GM20000 (cell line): ENCODE results near the gene GTF3C5.
"Not testable (repeated sequence)": the region's sequence is repeated elsewhere in the genome, so short reads cannot be mapped to it uniquely, and the experiment has no call there.

ENCODE experiments used
- DNase-seq: peaks from one replicate; pipeline ENCODE4 v3.0.0; 2012; ENCODE audit warnings: low spot score
- TF ChIP-seq, protein P1 (sequence below): IDR thresholded peaks from 2 replicates; pipeline ENCODE4 v1.5.1; 2012; ENCODE audit warnings: mild to moderate bottlenecking, control low read depth; ENCODE audit errors: extremely low read depth, missing control alignments

The GTF3C5 gene

GRCh38 chr9:133089271-133089671, 58.5 kb downstream of the GTF3C5 start:
- TF ChIP-seq, protein P1, sequence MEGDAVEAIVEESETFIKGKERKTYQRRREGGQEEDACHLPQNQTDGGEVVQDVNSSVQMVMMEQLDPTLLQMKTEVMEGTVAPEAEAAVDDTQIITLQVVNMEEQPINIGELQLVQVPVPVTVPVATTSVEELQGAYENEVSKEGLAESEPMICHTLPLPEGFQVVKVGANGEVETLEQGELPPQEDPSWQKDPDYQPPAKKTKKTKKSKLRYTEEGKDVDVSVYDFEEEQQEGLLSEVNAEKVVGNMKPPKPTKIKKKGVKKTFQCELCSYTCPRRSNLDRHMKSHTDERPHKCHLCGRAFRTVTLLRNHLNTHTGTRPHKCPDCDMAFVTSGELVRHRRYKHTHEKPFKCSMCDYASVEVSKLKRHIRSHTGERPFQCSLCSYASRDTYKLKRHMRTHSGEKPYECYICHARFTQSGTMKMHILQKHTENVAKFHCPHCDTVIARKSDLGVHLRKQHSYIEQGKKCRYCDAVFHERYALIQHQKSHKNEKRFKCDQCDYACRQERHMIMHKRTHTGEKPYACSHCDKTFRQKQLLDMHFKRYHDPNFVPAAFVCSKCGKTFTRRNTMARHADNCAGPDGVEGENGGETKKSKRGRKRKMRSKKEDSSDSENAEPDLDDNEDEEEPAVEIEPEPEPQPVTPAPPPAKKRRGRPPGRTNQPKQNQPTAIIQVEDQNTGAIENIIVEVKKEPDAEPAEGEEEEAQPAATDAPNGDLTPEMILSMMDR: no peak
- DNase-seq: no peak

GRCh38 chr9:133090187-133090586, 59.4 kb downstream of the GTF3C5 start:
- TF ChIP-seq, protein P1: no peak
- no peak for DNase-seq

DNA sequence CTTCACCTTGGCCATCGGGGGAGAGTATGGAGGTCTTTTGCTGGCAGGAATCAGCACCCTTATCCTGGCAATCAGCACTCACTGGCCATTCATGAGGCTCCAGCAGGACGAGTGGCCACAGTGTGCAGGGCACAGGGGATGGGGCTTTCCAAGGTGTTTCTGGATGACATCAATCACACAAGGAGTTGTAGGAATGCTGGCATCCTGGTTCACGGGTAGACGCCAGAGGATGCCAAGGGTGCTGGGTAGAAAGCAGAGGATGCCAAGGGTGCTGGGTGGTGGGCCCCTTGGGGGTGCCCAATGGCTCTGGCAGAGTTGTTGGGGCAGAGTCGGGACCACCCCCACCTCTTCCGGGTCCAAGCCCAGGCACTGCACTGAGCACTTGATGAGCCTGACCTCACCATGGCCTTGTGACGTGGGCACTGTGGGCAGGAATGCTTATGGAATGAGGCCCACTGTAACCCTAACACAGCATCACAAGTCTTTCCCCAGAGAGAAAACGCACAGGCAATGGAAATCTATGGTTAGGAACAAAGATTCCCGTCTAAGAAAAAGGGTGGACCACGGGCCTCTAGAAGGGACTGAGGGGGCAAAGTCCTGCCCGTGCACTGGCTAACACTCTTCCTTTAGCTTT, 60.1 kb downstream of the GTF3C5 start:
- TF ChIP-seq, protein P1: no peak
- no peak for DNase-seq

DNA sequence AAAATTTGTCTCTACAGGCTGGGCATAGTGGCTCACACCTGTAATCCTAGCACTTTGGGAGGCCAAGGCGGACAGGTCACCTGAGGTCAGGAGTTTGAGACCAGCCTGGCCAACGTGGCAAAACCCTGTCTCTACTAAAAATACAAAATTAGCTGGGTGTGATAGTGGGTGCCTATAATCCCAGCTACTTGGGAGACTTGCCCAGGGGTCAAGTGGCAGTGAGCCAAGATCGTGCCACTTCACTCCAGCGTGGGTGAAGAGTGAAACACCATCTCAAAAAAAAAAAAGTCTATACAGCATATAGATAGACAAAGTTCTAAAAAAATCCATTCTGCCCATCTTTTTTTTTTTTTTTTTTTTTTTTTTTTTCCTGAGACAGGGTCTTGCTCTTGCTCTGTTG, 63.6 kb downstream of the GTF3C5 start:
- not testable (repeated sequence) for DNase-seq

DNA sequence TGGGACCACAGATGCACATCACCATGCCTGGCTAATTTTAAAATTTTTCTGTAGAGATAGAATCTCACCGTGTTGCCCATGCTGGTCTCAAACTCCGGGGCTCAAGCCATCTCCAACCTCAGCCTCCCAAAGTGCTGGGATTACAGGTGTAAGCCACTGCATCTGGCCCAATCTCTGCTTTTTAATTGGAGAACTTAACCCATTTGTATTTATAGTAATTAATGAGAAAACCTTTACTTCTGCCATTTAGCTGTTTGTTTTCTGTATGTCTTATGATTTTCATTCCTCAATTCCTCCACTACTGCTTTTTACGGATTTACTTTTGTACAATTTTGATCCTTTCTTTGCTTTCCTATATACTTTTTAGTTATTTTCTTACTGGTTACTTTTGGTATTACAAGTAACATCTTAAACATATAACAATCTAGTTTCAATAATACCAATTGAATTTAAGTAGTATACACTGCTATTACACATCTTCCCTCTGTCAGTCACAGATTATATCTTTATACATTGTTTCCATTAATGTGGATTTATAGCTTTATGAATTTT, 64.1 kb downstream of the GTF3C5 start:
- TF ChIP-seq, protein P1: no peak
- no peak for DNase-seq

- TF ChIP-seq, protein P1: no peak
- no peak for DNase-seq
These were observed 67.4 kb downstream of the GTF3C5 start for GRCh38 chr9:133098104-133098754.

GRCh38 chr9:133098871-133099270, 68.1 kb downstream of the GTF3C5 start:
- DNase-seq: no peak
- TF ChIP-seq, protein P1: no peak
